Nephron progenitor cell (in vitro differentiated cells): ENCODE results near the gene CENPX.
A peak's percentile ranks its signal among the peaks of the same experiment; 100 is the strongest.

Experiments
- DNase-seq: peaks from one replicate; pipeline ENCODE4 v3.0.0; 2021
- H3K27ac Mint-ChIP-seq: 2 replicates; pipeline ENCODE4 v1.8.0; 2021; ENCODE audit warnings: mild to moderate bottlenecking, moderate library complexity, mixed read lengths
- H3K27me3 Mint-ChIP-seq: 2 replicates; pipeline ENCODE4 v1.8.0; 2021; ENCODE audit warnings: mild to moderate bottlenecking, low read depth, mixed read lengths; ENCODE audit not compliant: poor library complexity
- H3K36me3 Mint-ChIP-seq: 2 replicates; pipeline ENCODE4 v1.8.0; 2021; ENCODE audit warnings: low read depth, mixed read lengths
- H3K4me1 Mint-ChIP-seq: 2 replicates; pipeline ENCODE4 v1.8.0; 2021; ENCODE audit warnings: mixed read lengths
- H3K4me3 Mint-ChIP-seq: 2 replicates; pipeline ENCODE4 v1.8.0; 2021; ENCODE audit warnings: mild to moderate bottlenecking, moderate library complexity, mixed read lengths
- H3K9me3 Mint-ChIP-seq: 2 replicates; pipeline ENCODE4 v1.8.0; 2021; ENCODE audit warnings: mild to moderate bottlenecking, moderate library complexity, mixed read lengths
- TF ChIP-seq, protein P1 (sequence below): fragments of 200-600 bp; sonication (generic); IDR thresholded peaks from 2 replicates; pipeline ENCODE4 v1.5.0; 2021; ENCODE audit warnings: antibody characterized with exemption

CENPX gene

DNA sequence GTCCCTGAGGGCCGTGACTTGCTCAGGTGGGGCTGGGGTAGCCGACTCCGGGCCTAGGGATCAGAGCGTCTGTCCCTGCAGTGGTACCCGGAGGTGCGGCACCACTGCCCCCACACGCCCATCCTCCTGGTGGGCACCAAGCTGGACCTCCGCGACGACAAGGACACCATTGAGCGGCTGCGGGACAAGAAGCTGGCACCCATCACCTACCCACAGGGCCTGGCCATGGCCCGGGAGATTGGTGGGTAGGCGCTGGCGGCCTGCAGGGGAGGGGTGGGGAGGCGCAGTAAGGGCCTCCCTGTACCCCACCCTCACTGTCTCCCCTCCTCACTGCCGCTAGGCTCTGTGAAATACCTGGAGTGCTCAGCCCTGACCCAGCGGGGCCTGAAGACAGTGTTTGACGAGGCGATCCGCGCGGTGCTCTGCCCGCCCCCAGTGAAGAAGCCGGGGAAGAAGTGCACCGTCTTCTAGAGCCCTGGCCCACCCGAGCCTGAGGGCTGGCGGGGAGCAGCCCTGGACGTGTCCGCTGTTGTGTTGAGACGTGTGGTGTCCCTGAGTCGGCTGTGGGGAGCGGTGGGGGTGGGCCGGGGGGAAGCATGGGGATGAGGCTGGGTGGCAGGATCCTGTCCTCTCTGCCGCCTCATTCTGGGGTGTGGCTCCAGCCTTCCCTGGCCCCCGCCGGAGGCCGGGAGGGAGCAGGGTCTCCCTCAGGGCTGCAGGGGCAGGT lies 10.8 kb upstream of the CENPX start:
- TF ChIP-seq, protein P1, sequence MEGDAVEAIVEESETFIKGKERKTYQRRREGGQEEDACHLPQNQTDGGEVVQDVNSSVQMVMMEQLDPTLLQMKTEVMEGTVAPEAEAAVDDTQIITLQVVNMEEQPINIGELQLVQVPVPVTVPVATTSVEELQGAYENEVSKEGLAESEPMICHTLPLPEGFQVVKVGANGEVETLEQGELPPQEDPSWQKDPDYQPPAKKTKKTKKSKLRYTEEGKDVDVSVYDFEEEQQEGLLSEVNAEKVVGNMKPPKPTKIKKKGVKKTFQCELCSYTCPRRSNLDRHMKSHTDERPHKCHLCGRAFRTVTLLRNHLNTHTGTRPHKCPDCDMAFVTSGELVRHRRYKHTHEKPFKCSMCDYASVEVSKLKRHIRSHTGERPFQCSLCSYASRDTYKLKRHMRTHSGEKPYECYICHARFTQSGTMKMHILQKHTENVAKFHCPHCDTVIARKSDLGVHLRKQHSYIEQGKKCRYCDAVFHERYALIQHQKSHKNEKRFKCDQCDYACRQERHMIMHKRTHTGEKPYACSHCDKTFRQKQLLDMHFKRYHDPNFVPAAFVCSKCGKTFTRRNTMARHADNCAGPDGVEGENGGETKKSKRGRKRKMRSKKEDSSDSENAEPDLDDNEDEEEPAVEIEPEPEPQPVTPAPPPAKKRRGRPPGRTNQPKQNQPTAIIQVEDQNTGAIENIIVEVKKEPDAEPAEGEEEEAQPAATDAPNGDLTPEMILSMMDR = no peak
- Mint-ChIP-seq H3K27ac (no peak overlapping the region), H3K27me3 (peaks cover 10% of the 10 kb centered on the region), H3K4me1 (peaks cover 35% of the 10 kb centered on the region), H3K9me3 (peaks cover 5% of the 10 kb centered on the region), H3K36me3 (no peaks in the 10 kb centered on the region), H3K4me3 (peak overlapping the region; percentile 71)
- DNase-seq = no peak

DNA sequence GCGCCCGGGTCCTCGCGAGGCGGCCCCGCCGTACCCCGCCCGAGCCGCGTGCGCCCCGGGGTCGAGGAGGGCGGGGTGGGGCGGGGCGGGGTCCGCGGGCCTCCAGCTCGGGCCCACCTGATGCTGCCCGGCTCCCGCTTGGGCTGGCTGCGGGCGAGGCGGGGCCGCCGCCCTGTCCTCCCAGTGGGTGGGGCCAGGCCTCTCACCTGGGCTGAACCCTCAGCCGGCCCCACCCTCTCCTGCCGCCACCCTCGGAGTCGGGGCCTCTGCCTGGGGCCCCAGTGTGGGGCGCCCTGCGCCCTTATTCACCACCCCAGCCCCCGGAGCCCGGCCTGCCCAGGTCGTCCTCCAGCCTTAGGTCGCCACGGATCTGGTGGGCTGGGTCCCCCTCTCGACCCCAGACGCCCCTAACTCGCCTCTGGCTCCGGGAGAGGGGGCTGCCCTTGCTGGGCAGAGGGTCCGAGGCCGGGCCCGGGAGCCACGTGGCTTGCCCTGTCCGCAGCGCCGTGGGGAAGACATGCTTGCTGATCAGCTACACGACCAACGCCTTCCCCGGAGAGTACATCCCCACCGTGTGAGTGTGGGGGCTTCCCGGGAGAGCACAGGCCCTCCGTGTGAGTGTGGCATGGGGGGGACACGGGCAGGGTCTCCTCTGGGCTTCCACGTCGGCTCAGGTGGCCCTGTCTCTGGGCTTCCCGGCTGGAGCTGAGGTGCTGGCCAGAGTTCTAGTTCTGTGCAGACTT lies 9.4 kb upstream of the CENPX start:
- peaks cover 28% of the 10 kb centered on the region for H3K4me1 Mint-ChIP-seq
- peaks cover 9% of the 10 kb centered on the region for H3K27me3 Mint-ChIP-seq
- TF ChIP-seq, protein P1 = no peak
- no peaks in the 10 kb centered on the region for H3K9me3 Mint-ChIP-seq
- no peak for DNase-seq
- no peaks in the 10 kb centered on the region for H3K36me3 Mint-ChIP-seq
- H3K4me3 Mint-ChIP-seq = peak overlapping the region; percentile 70
- no peak overlapping the region for H3K27ac Mint-ChIP-seq

- peaks cover 9% of the 10 kb centered on the region for H3K27me3 Mint-ChIP-seq
- H3K27ac Mint-ChIP-seq = no peak within 1 kb of the TSS
Observed at GRCh38 chr17:82031303-82031884, 8.7 kb upstream of the CENPX start, which contains the start of gene RAC3. Gene RAC3, plus strand, starts transcription at chr17:82031678. Its CDS starts 84 bp downstream, at chr17:82031762.

GRCh38 chr17:82030470-82031302 lies 8.0 kb upstream of the CENPX start:
- Mint-ChIP-seq H3K27ac (no peak overlapping the region), H3K4me3 (peak overlapping the region; percentile 80), H3K36me3 (no peaks in the 10 kb centered on the region), H3K9me3 (no peaks in the 10 kb centered on the region), H3K4me1 (peaks cover 25% of the 10 kb centered on the region), H3K27me3 (peaks cover 9% of the 10 kb centered on the region)
- DNase-seq = peak; percentile 93
- TF ChIP-seq, protein P1 = peak; percentile 90

More at GRCh38 chr17:82031303-82031884, 8.7 kb upstream of the CENPX start, which contains the start of gene RAC3:
- Mint-ChIP-seq H3K36me3 (no peaks in the 10 kb centered on the region), H3K9me3 (no peaks in the 10 kb centered on the region), H3K4me1 (peaks cover 28% of the 10 kb centered on the region), H3K4me3 (peak within 1 kb of the TSS; percentile 80)
- DNase-seq = peak; percentile 67
- TF ChIP-seq, protein P1 = no peak

DNA sequence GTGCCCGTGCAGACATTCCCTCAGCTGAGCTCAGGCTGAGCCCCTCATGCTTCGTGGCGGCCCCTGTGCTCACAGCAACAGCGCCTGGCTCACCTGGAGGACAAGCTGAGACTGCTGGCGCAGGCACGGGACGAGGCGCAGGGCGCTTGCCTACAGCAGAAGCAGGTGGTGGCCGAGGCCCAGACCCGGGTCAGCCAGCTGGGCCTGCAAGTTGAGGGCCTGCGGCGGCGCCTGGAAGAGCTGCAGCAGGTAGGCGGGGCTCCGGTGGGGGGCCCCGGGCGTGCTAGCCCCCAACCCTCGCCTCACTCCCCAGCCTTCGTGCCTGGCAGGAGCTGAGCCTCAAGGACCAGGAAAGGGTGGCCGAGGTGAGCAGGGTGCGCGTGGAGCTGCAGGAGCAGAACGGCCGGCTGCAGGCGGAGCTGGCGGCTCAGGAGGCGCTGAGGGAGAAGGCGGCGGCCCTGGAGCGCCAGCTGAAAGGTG lies 7.4 kb upstream of the CENPX start:
- Mint-ChIP-seq H3K4me1 (peaks cover 18% of the 10 kb centered on the region), H3K27ac (no peak overlapping the region), H3K27me3 (peaks cover 9% of the 10 kb centered on the region), H3K9me3 (no peaks in the 10 kb centered on the region), H3K4me3 (peak overlapping the region; percentile 72), H3K36me3 (no peaks in the 10 kb centered on the region)
- TF ChIP-seq, protein P1 = no peak
- DNase-seq = no peak
